AG09309 (cell line): ENCODE results near the gene SSC5D.
"Not testable (repeated sequence)": the region's sequence is repeated elsewhere in the genome, so short reads cannot be mapped to it uniquely, and the experiment has no call there.

ENCODE experiments used
- DNase-seq: peaks from one replicate; pipeline ENCODE4 v3.0.0-alpha.2; 2010; ENCODE audit warnings: low read depth
- H3K4me3 ChIP-seq: 2 replicates; pipeline ENCODE4 v1.5.1; 2011; ENCODE audit warnings: mild to moderate bottlenecking, low read depth, low read length, moderate library complexity; ENCODE audit not compliant: control insufficient read depth
- TF ChIP-seq, protein P1 (sequence below): IDR thresholded peaks from 2 replicates; pipeline ENCODE4 v1.5.1; 2011; ENCODE audit warnings: mild to moderate bottlenecking, low read depth, low read length, inconsistent platforms; ENCODE audit not compliant: insufficient read depth, control insufficient read depth; ENCODE audit errors: missing control alignments

SSC5D gene

GRCh38 chr19:55443045-55443823 lies 45.0 kb upstream of the SSC5D start, which contains the start of gene SHISA7:
SHISA7 (minus strand) TSS chr19:55443300; CDS start chr19:55442863, 437 bp downstream.
- no peak within 1 kb of the TSS for H3K4me3 ChIP-seq
- TF ChIP-seq, protein P1, sequence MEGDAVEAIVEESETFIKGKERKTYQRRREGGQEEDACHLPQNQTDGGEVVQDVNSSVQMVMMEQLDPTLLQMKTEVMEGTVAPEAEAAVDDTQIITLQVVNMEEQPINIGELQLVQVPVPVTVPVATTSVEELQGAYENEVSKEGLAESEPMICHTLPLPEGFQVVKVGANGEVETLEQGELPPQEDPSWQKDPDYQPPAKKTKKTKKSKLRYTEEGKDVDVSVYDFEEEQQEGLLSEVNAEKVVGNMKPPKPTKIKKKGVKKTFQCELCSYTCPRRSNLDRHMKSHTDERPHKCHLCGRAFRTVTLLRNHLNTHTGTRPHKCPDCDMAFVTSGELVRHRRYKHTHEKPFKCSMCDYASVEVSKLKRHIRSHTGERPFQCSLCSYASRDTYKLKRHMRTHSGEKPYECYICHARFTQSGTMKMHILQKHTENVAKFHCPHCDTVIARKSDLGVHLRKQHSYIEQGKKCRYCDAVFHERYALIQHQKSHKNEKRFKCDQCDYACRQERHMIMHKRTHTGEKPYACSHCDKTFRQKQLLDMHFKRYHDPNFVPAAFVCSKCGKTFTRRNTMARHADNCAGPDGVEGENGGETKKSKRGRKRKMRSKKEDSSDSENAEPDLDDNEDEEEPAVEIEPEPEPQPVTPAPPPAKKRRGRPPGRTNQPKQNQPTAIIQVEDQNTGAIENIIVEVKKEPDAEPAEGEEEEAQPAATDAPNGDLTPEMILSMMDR = no peak
- DNase-seq = no peak

- TF ChIP-seq, protein P1 = no peak
- no peak for DNase-seq
- H3K4me3 ChIP-seq = no peak overlapping the region
Measured at GRCh38 chr19:55443824-55444480, 44.3 kb upstream of the SSC5D start.

- DNase-seq = no peak
- TF ChIP-seq, protein P1 = no peak
- H3K4me3 ChIP-seq = no peak overlapping the region
Measured at GRCh38 chr19:55444646-55445045, 43.6 kb upstream of the SSC5D start.

DNA sequence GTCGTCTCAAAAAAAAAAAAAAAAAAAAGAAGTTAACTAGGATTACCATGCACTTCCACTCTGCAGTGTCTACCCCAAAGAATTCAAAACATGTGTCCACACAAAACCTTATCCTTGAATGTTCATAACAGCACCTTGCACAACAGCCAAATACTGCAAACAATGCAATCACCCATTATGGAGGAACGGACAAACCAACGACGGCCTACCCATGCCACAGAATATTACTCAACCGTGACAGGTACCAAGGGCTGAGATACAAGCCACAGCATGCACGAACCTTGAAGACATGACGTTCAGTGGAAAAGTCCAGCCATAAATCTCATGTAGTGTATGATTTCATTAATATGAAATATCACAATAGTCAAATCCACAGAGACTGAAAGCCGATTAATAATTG lies 42.2 kb upstream of the SSC5D start:
- TF ChIP-seq, protein P1 = no peak
- no peak overlapping the region for H3K4me3 ChIP-seq
- DNase-seq = no peak

DNA sequence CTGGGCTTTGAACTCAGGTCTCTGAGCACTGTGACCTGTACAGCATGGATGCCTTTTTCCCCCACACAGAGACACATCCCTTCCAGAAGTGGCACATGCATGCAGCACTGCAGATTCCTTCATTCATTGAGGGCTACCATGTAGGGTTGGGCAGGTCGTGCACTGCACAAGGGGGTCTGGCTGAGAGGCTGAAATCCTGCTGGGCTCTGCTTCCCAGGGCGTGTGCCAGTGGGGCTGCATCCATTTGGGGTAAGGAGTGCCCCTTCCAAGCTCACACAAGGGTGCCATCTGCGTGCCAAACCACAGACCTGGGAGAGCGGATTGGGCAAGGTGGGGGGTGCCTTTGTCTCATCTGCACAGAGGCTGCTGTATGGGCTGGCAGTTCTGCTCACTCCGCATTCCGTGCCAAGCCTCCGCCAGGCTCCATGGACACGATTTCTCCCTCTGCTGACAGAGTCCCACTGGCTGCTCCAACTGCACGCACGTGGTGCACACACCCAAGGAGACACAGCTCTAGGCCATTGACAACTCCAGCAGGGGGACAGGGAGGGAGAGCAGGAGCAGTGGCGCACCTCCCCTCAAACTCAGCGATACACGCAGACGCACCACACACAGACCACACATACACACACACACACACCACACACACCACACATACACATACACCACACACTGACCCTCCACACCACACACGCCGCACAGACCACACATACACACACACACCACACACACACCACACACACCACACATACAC lies 40.6 kb upstream of the SSC5D start:
- H3K4me3 ChIP-seq = no peak overlapping the region
- no peak for DNase-seq
- TF ChIP-seq, protein P1 = no peak

GRCh38 chr19:55448175-55448490 lies 40.1 kb upstream of the SSC5D start:
- not testable (repeated sequence) for DNase-seq, H3K4me3 ChIP-seq

DNA sequence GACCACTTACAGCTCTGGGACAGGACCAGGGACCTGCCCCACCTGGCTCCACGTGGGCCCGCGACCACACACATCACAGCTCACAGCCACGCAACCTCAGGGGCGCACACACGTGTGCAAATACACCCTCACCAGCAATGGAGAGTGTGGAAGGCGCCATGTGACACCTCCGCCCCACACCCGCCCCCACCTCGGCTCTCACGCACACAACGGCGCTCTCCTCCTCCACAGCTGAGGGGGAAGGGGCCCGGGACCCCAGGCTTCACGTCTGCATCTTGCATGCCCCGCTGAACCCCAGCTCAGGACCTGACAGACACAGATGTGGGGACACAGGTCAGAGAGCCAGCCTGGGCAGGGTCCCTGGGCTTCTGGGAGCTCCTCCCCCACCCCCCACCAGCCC lies 38.8 kb upstream of the SSC5D start:
- DNase-seq = no peak
- H3K4me3 ChIP-seq = no peak overlapping the region
- TF ChIP-seq, protein P1 = no peak
